Ascending aorta (tissue), 2 donors: ENCODE measurements around the gene ACSL6. TPM values are rescaled to one million over a fixed set of nuclear protein-coding genes. Genes with fewer than 3 reads are reported as not detected.

ENCODE experiments used
- DNase-seq, 2 donors: peaks; one replicate each; pipeline ENCODE4 v3.0.0-alpha.2; 2019; ENCODE audit warnings: low spot score in 2 of 2
- H3K27ac ChIP-seq, 2 donors: fragments of 200-600 bp; sonication (generic); one replicate each; pipeline ENCODE4 v1.5.1; 2016 to 2017; ENCODE audit warnings: mild to moderate bottlenecking in 1 of 2
- H3K27me3 ChIP-seq: fragments of 200-600 bp; sonication (generic); one replicate; pipeline ENCODE4 v1.5.1; 2017
- H3K36me3 ChIP-seq, 2 donors: fragments of 200-600 bp; sonication (generic); one replicate each; pipeline ENCODE4 v1.5.1; 2016
- H3K4me1 ChIP-seq, 2 donors: fragments of 200-600 bp; sonication (generic); one replicate each; pipeline ENCODE4 v1.5.1; 2016 to 2017; ENCODE audit warnings: mild to moderate bottlenecking in 1 of 2
- H3K4me3 ChIP-seq, 2 donors: fragments of 200-600 bp; sonication (generic); one replicate each; pipeline ENCODE4 v1.5.1; 2016 to 2017; ENCODE audit warnings: mild to moderate bottlenecking in 1 of 2
- H3K9me3 ChIP-seq, 2 donors: fragments of 200-600 bp; sonication (generic); one replicate each; pipeline ENCODE4 v1.5.1; 2016
- CTCF ChIP-seq, 3 experiments: fragments of 200-600 bp in 2 of 3; fragments of 450-650 bp in 1 of 3; sonication (generic) in 2 of 3; IDR thresholded peaks; one replicate each; pipeline ENCODE4 v1.5.1; 2016 to 2019; ENCODE audit warnings: antibody characterized with exemption in 3 of 3, mild to moderate bottlenecking in 1 of 3, moderate library complexity in 1 of 3
- intact Hi-C: fragments of 100-400 bp; cut with DNase I; formaldehyde crosslinking; loops from one replicate; pipeline ENCODE4 v1.15.1; 2023
- total RNA-seq: library from RNA; depleted of rRNA; stranded (reverse); fragments of >200 nt; gene quantifications from one replicate; pipeline ENCODE4 v1.1.0, GENCODE V29; 2016

The ACSL6 gene
- total RNA-seq, 1 donor from 2014 or later, result 7.6 TPM

- intact Hi-C loops, result no loop called here
- Histone ChIP-seq H3K4me1 (no peaks in the 10 kb centered on the region), H3K4me3 (no peak overlapping the region), H3K36me3 (no peaks in the 10 kb centered on the region), H3K9me3 (no peaks in the 10 kb centered on the region), H3K27me3 (no peaks in the 10 kb centered on the region), H3K27ac (no peak overlapping the region)
- DNase-seq, result no peak
- no peak for TF ChIP-seq CTCF (IDR thresholded peaks at IDR 0.05)
Observed at GRCh38 chr5:132032196-132032595, 20.7 kb upstream of the ACSL6 start.

GRCh38 chr5:132030610-132031009 is 19.2 kb upstream of the ACSL6 start:
- no peak for TF ChIP-seq CTCF (IDR thresholded peaks at IDR 0.05)

GRCh38 chr5:132029609-132030330 is 18.3 kb upstream of the ACSL6 start:
- Histone ChIP-seq H3K27ac (no peak overlapping the region), H3K36me3 (no peaks in the 10 kb centered on the region), H3K4me1 (no peaks in the 10 kb centered on the region), H3K9me3 (no peaks in the 10 kb centered on the region), H3K4me3 (no peak overlapping the region), H3K27me3 (no peaks in the 10 kb centered on the region)
- intact Hi-C loops, result no loop called here
- no peak for TF ChIP-seq CTCF (IDR thresholded peaks at IDR 0.05)
- no peak for DNase-seq

More at GRCh38 chr5:132030610-132031009, 19.2 kb upstream of the ACSL6 start:
- Histone ChIP-seq H3K27ac (no peak overlapping the region), H3K4me3 (no peak overlapping the region), H3K27me3 (no peaks in the 10 kb centered on the region), H3K36me3 (no peaks in the 10 kb centered on the region), H3K9me3 (no peaks in the 10 kb centered on the region), H3K4me1 (no peaks in the 10 kb centered on the region)
- intact Hi-C loops, result no loop called here
- no peak for DNase-seq

- H3K27ac ChIP-seq, result no peak overlapping the region
- intact Hi-C loops, result no loop called here
- no peak for TF ChIP-seq CTCF (IDR thresholded peaks at IDR 0.05)
- H3K4me1 ChIP-seq, result no peaks in the 10 kb centered on the region
- no peaks in the 10 kb centered on the region for H3K27me3 ChIP-seq
- no peak overlapping the region for H3K4me3 ChIP-seq
- H3K36me3 ChIP-seq, result no peaks in the 10 kb centered on the region
- H3K9me3 ChIP-seq, result no peaks in the 10 kb centered on the region
- DNase-seq, result no peak
Observed at GRCh38 chr5:132027027-132027426, 15.6 kb upstream of the ACSL6 start.

- no peak for DNase-seq
Observed at GRCh38 chr5:132026516-132027008, 15.1 kb upstream of the ACSL6 start.

More at GRCh38 chr5:132026516-132027008, 15.1 kb upstream of the ACSL6 start:
- Histone ChIP-seq H3K27me3 (no peaks in the 10 kb centered on the region), H3K27ac (no peak overlapping the region), H3K36me3 (no peaks in the 10 kb centered on the region), H3K4me3 (no peak overlapping the region), H3K9me3 (no peaks in the 10 kb centered on the region), H3K4me1 (no peaks in the 10 kb centered on the region)
- no peak for TF ChIP-seq CTCF (IDR thresholded peaks at IDR 0.05)
- intact Hi-C loops, result no loop called here
